Cardiac muscle cell (in vitro differentiated cells and primary cell): ENCODE results near the gene DLEC1. TPM values are rescaled to one million over a fixed set of nuclear protein-coding genes. Genes with fewer than 3 reads are reported as not detected.

Experiments used
- DNase-seq, 2 donors: peaks; one replicate each; pipeline versions ENCODE4 v3.0.0 to v3.0.0-alpha.2; 2010 to 2017; ENCODE audit warnings: low read depth in 1 of 2, low spot score in 1 of 2
- H3K27ac ChIP-seq: fragments of 200-600 bp; sonication (generic); 2 replicates; pipeline ENCODE4 v1.5.1; 2016
- H3K27me3 ChIP-seq: fragments of 200-600 bp; sonication (generic); 2 replicates; pipeline ENCODE4 v1.6.0; 2016; ENCODE audit warnings: control low read depth
- H3K36me3 ChIP-seq: fragments of 200-600 bp; sonication (generic); 2 replicates; pipeline ENCODE4 v1.5.1; 2016; ENCODE audit warnings: control low read depth
- H3K4me1 ChIP-seq: fragments of 200-600 bp; sonication (generic); 2 replicates; pipeline ENCODE4 v1.8.1; 2017; ENCODE audit warnings: low read depth, mild to moderate bottlenecking, mixed run types
- H3K4me3 ChIP-seq: fragments of 200-600 bp; sonication (generic); 2 replicates; pipeline ENCODE4 v1.5.1; 2016; ENCODE audit warnings: mild to moderate bottlenecking
- H3K9me3 ChIP-seq: fragments of 200-600 bp; sonication (generic); 2 replicates; pipeline ENCODE4 v1.5.1; 2017; ENCODE audit warnings: low read depth, mild to moderate bottlenecking, control low read depth
- polyA plus RNA-seq: library from polyadenylated mRNA; unstranded; fragments of >200 nt; fragmentation: Nextera tagmentation; extraction: Ambion mirVana; gene quantifications from 2 replicates; pipeline ENCODE4 v1.2.1, GENCODE V29; 2016
- total RNA-seq: library from RNA; depleted of rRNA; stranded (reverse); fragments of >200 nt; gene quantifications from 2 replicates; pipeline ENCODE4 v1.2.3, GENCODE V29; 2016
- TF ChIP-seq, protein P1 (sequence below): IDR thresholded peaks from 2 replicates; pipeline ENCODE4 v1.5.1; 2012; ENCODE audit warnings: low read depth, mild to moderate bottlenecking, low read length

The DLEC1 gene
- total and polyA plus RNA-seq, 2 experiments from 2014 or later: 0.15 TPM; not detected in 1

DNA sequence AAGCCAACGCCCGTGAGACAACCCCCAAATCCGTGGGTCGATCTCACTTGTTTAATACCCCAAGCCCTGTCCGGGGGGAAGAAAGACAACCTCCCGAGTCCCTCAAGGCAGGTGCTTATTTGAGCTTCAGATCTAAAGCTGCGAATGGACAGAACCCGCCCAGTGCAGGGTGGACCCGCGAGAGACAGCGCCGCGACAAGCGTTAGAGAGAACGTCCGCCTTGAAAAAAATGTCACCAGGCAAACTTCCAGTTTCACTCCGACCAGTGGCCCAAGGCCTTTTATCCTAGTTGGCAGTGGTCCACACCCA is 125.6 kb downstream of the DLEC1 start:
- Histone ChIP-seq H3K27me3 (no peaks in the 10 kb centered on the region), H3K4me1 (no peaks in the 10 kb centered on the region), H3K9me3 (no peaks in the 10 kb centered on the region), H3K4me3 (peak overlapping the region; percentile 69), H3K27ac (peak overlapping the region; percentile 92), H3K36me3 (no peaks in the 10 kb centered on the region)
- TF ChIP-seq, protein P1, sequence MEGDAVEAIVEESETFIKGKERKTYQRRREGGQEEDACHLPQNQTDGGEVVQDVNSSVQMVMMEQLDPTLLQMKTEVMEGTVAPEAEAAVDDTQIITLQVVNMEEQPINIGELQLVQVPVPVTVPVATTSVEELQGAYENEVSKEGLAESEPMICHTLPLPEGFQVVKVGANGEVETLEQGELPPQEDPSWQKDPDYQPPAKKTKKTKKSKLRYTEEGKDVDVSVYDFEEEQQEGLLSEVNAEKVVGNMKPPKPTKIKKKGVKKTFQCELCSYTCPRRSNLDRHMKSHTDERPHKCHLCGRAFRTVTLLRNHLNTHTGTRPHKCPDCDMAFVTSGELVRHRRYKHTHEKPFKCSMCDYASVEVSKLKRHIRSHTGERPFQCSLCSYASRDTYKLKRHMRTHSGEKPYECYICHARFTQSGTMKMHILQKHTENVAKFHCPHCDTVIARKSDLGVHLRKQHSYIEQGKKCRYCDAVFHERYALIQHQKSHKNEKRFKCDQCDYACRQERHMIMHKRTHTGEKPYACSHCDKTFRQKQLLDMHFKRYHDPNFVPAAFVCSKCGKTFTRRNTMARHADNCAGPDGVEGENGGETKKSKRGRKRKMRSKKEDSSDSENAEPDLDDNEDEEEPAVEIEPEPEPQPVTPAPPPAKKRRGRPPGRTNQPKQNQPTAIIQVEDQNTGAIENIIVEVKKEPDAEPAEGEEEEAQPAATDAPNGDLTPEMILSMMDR: no peak
- no peak for DNase-seq

DNA sequence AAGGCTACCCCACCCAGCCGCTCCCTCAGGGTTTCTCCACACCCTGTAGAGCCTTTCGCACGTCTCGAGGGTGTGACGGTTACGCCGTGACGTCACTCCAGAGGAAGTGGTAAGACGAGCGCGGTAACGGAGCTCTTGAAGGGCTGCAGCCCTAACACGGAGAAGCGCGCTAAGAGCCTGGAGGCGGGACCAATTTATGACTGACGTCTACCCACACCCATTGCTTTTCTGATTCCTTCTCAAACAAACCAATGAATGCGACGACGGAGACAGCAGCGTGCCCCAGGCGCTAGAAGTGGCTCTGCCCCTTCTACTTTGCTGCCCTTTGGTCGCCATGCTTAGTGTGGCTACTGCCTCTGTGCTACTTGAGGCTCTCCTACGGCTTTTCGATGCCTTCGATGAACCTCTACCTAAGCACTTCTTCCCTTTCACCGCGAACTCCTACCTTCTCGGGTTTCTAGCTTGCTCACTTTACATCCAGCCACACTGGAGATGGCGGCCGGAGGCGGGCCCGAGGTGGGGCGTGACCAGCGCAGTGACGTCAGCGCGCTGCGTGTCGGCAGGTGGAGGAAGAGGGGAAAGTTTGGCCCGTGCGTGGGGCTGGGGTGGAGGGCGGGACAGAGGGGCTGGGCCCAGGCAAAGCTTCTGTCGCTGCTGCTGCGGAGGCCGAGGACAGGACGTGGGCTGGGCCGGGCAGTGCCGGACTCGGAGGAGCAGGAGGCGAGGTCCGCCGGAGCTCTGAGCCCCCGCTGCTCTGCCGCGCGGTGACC is 126.1 kb downstream of the DLEC1 start, which contains the start of gene OXSR1:
Gene OXSR1 (plus strand): TSS at position 586 of the 770 bp plus-strand sequence. CDS start 340 bp downstream, outside the sequence.
- H3K9me3 ChIP-seq: no peaks in the 10 kb centered on the region
- TF ChIP-seq, protein P1: no peak
- H3K4me3 ChIP-seq: peak within 1 kb of the TSS; percentile 69
- no peaks in the 10 kb centered on the region for H3K27me3 ChIP-seq
- H3K36me3 ChIP-seq: no peaks in the 10 kb centered on the region
- no peaks in the 10 kb centered on the region for H3K4me1 ChIP-seq
- peak; percentile 98 to 100 for DNase-seq
- peak within 1 kb of the TSS; percentile 92 for H3K27ac ChIP-seq

DNA sequence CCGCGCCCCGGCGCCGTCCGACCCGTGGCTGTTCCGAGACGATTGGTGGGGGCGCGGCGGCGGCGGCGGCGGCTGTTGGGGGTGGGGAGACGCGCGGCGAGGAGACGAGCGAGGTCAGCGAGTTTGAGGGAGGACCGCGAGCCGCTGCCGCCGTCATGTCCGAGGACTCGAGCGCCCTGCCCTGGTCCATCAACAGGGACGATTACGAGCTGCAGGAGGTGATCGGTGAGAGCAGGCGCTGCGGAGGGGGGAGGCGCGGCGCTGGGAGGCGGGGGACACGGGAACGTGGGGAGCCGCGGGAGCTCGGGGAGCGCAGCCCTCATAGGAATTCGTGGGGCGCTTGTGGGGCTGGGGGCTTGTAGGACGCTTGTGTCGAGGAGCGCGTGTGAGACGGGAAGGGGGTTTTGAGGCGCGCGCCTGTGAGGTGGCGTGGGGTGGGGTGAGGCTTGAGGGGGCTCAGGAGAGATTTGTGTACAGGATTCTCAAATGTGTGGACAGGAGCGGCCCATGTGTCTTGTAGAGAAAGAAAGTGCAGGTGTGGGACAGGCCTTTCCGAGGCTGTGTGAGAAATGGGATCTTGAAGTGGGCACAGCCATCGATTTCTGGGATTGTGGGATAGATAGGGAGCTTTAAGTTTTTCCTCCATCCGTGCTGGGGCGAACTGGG is 126.8 kb downstream of the DLEC1 start:
- DNase-seq: no peak
- Histone ChIP-seq H3K36me3 (no peaks in the 10 kb centered on the region), H3K4me1 (no peaks in the 10 kb centered on the region), H3K9me3 (no peaks in the 10 kb centered on the region), H3K4me3 (peak overlapping the region; percentile 69), H3K27me3 (no peaks in the 10 kb centered on the region), H3K27ac (peak overlapping the region; percentile 92)
- TF ChIP-seq, protein P1: no peak

DNA sequence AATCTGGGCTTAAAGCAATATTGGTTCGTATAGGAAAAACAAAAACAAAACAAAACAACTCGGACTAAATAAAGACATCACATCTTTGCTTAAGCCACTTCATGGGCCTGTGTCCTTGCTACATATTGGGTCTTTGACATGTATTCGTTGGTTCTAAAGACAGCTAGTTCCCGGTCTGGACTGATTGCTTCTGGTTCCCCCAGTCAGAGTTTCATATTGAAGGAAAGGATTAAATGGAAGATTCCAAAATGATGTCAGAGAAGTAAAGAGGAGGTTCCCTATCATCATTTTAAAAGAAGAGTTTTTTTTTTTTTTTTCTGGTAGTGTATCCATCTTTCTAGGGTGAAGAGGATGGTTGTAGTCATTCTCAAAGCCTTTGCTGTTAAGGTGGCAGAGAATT is 128.6 kb downstream of the DLEC1 start:
- H3K27me3 ChIP-seq: no peaks in the 10 kb centered on the region
- TF ChIP-seq, protein P1: no peak
- no peak for DNase-seq
- H3K27ac ChIP-seq: no peak overlapping the region
- no peak overlapping the region for H3K4me3 ChIP-seq
- H3K36me3 ChIP-seq: no peaks in the 10 kb centered on the region
- H3K9me3 ChIP-seq: no peaks in the 10 kb centered on the region
- no peaks in the 10 kb centered on the region for H3K4me1 ChIP-seq

DNA sequence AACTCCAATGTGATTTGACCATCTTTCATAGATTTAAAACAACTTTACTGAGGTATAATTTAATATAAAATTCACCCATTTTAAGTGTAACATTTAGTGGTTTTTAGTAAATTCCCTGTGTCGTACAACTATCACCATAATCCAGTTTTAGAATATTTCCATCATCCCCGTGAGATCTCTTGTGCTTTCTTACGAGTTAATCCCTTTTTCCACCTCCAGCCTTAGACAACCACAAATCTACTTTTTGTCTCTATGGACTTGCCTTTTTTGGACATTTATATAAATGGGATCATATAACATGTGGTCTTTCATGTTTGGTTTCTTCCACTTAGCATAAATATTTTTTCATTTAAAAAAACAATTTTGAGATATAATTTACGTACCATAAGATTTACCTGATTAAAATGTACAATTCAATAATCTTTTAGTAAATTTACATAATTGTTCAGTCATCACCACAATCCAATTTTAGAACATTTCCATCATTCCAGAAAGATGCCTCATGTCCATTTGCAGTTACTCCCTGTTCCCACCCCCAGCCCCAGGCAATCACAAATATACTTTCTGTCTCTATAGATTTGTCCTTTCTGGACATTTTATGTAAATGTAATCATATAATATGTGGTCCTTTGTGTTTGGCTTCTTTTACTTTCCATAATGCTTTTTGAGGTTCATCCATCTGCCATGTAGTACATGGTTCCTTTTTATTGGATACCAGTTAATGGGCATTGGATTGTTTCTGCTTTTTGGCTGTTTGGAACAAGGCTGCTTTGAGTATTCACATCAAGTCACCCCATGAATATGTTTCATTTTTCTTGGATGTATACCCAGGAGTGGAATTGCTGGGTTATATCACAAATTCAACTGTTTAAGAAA is 129.4 kb downstream of the DLEC1 start:
- peak in 1 of 2 donors; percentile 42 for DNase-seq
- no peaks in the 10 kb centered on the region for H3K4me1 ChIP-seq
- no peak overlapping the region for H3K27ac ChIP-seq
- no peaks in the 10 kb centered on the region for H3K9me3 ChIP-seq
- no peaks in the 10 kb centered on the region for H3K36me3 ChIP-seq
- H3K27me3 ChIP-seq: no peaks in the 10 kb centered on the region
- no peak overlapping the region for H3K4me3 ChIP-seq
- TF ChIP-seq, protein P1: no peak
